PFSK-1 (cell line): ENCODE results near the gene KCNA2. TPM values are rescaled to one million over a fixed set of nuclear protein-coding genes. Genes with fewer than 3 reads are reported as not detected.

Source experiments
- FOXP2 ChIP-seq: optimal IDR thresholded peaks from 2 replicates; pipeline ENCODE3; 2011; ENCODE audit warnings: borderline replicate concordance, control low read depth, inconsistent platforms; ENCODE audit not compliant: insufficient read depth; ENCODE audit errors: extremely low read length, extremely low read depth
- POLR2AphosphoS5 ChIP-seq: IDR thresholded peaks from 2 replicates; pipeline ENCODE4 v1.6.1; 2012; ENCODE audit warnings: low read depth, mild to moderate bottlenecking, control low read depth, low read length, moderate library complexity
- REST ChIP-seq, 2 experiments: IDR thresholded peaks; 2 replicates each; pipeline versions ENCODE4 v1.6.1 to v1.8.0; 2011 to 2012; ENCODE audit warnings: low read depth in 2 of 2, low read length in 2 of 2, control low read depth in 1 of 2, inconsistent platforms in 1 of 2, mild to moderate bottlenecking in 1 of 2, moderate library complexity in 1 of 2; ENCODE audit not compliant: insufficient read depth in 1 of 2
- SIN3A ChIP-seq: IDR thresholded peaks from 2 replicates; pipeline ENCODE4 v1.6.1; 2012; ENCODE audit warnings: mild to moderate bottlenecking, low read length, moderate library complexity, borderline replicate concordance; ENCODE audit not compliant: insufficient read depth
- TAF1 ChIP-seq: IDR thresholded peaks from 2 replicates; pipeline ENCODE4 v1.6.1; 2012; ENCODE audit warnings: low read length, control low read depth, borderline replicate concordance; ENCODE audit not compliant: insufficient read depth
- polyA plus RNA-seq: library from polyadenylated mRNA; unstranded; fragments of >200 nt; gene quantifications from one replicate; pipeline ENCODE4 v1.2.1, GENCODE V29; 2012; ENCODE audit warnings: low read depth, missing spikeins; ENCODE audit not compliant: insufficient read length

KCNA2 gene
- polyA plus RNA-seq = not detected

- TF ChIP-seq SIN3A = no peak
- TF ChIP-seq POLR2AphosphoS5 = no peak
- no peak for TF ChIP-seq REST (IDR thresholded peaks at IDR 0.05; ENCODE audit: insufficient read depth in 1 of 2, low read depth in 2 of 2, low read length in 2 of 2)
These were observed at the start of gene KCNA2 for GRCh38 chr1:110605901-110606656. Gene KCNA2 (minus strand): TSS chr1:110606358. CDS start chr1:110604782, 1,576 bp downstream.

GRCh38 chr1:110650609-110651008 is 44.5 kb upstream of the KCNA2 start:
- TF ChIP-seq FOXP2 = no peak
- TF ChIP-seq TAF1 = no peak
- no peak for TF ChIP-seq SIN3A
- TF ChIP-seq POLR2AphosphoS5 = no peak
- TF ChIP-seq REST (IDR thresholded peaks at IDR 0.05; ENCODE audit: insufficient read depth in 1 of 2, low read depth in 2 of 2, low read length in 2 of 2) = no peak

- TF ChIP-seq TAF1 = no peak
- TF ChIP-seq SIN3A = no peak
- TF ChIP-seq POLR2AphosphoS5 = no peak
- TF ChIP-seq FOXP2 = no peak
These were observed 42.3 kb upstream of the KCNA2 start for GRCh38 chr1:110648417-110648816.

GRCh38 chr1:110647254-110647891 is 41.2 kb upstream of the KCNA2 start:
- TF ChIP-seq SIN3A (no peak), REST (IDR thresholded peaks at IDR 0.05; ENCODE audit: insufficient read depth in 1 of 2, low read depth in 2 of 2, low read length in 2 of 2) (no peak), TAF1 (no peak), POLR2AphosphoS5 (no peak), FOXP2 (no peak)

- TF ChIP-seq SIN3A = no peak
- no peak for TF ChIP-seq FOXP2
- no peak for TF ChIP-seq TAF1
- no peak for TF ChIP-seq POLR2AphosphoS5
- no peak for TF ChIP-seq REST (IDR thresholded peaks at IDR 0.05; ENCODE audit: insufficient read depth in 1 of 2, low read depth in 2 of 2, low read length in 2 of 2)
These were observed 39.9 kb upstream of the KCNA2 start for GRCh38 chr1:110645821-110646735.
